Osteoblast (primary cell): ENCODE results near the gene TRIO. TPM values are rescaled to one million over a fixed set of nuclear protein-coding genes. Genes with fewer than 3 reads are reported as not detected.

ENCODE experiments used
- DNase-seq: peaks from one replicate; pipeline ENCODE4 v3.0.0; 2011; ENCODE audit warnings: low spot score, mixed read lengths; ENCODE audit not compliant: insufficient read length; ENCODE audit errors: missing footprints
- H2AFZ ChIP-seq: 2 replicates; pipeline ENCODE4 v1.6.0; 2011; ENCODE audit warnings: mild to moderate bottlenecking, low read length
- H3K27ac ChIP-seq: 2 replicates; pipeline ENCODE4 v1.5.1; 2011; ENCODE audit warnings: mild to moderate bottlenecking, low read depth, low read length, moderate library complexity
- H3K27me3 ChIP-seq: 2 replicates; pipeline ENCODE4 v1.6.0; 2012; ENCODE audit warnings: mild to moderate bottlenecking, control low read depth, inconsistent platforms, low read length, moderate library complexity; ENCODE audit not compliant: insufficient read depth
- H3K36me3 ChIP-seq: 2 replicates; pipeline ENCODE4 v1.5.1; 2011; ENCODE audit warnings: mild to moderate bottlenecking, low read length, control low read depth, moderate library complexity; ENCODE audit not compliant: insufficient read depth
- H3K4me1 ChIP-seq: 2 replicates; pipeline ENCODE4 v1.5.1; 2011; ENCODE audit warnings: mild to moderate bottlenecking, low read length, control low read depth, moderate library complexity; ENCODE audit not compliant: insufficient read depth
- H3K4me2 ChIP-seq: 2 replicates; pipeline ENCODE4 v1.6.0; 2011; ENCODE audit warnings: mild to moderate bottlenecking, low read length; ENCODE audit not compliant: insufficient read depth
- H3K4me3 ChIP-seq: fragments of 200-600 bp; sonication (generic); 3 replicates; pipeline ENCODE4 v1.5.1; 2012; ENCODE audit warnings: mild to moderate bottlenecking, low read length, inconsistent platforms; ENCODE audit not compliant: insufficient read depth
- H3K79me2 ChIP-seq: 2 replicates; pipeline ENCODE4 v1.6.0; 2012; ENCODE audit warnings: mild to moderate bottlenecking, low read length, control low read depth, inconsistent platforms; ENCODE audit not compliant: insufficient read depth
- H3K9me3 ChIP-seq: 2 replicates; pipeline ENCODE4 v1.5.1; 2011; ENCODE audit warnings: low read depth, low read length, control low read depth
- H4K20me1 ChIP-seq: 2 replicates; pipeline ENCODE4 v1.6.0; 2012; ENCODE audit warnings: mild to moderate bottlenecking, low read length, control low read depth; ENCODE audit not compliant: insufficient read depth
- CTCF ChIP-seq: IDR thresholded peaks from 2 replicates; pipeline ENCODE4 v1.5.1; 2011; ENCODE audit warnings: mild to moderate bottlenecking, low read depth, low read length, moderate library complexity; ENCODE audit errors: extremely low read depth
- total RNA-seq: library from RNA; depleted of rRNA; stranded (reverse); fragments of >200 nt; gene quantifications from 2 replicates; pipeline ENCODE4 v1.2.3, GENCODE V29; 2012

The TRIO gene
- total RNA-seq, 1 donor: 274 TPM

GRCh38 chr5:14400611-14401010, 257.5 kb downstream of the TRIO start:
- H3K4me3 ChIP-seq: no peak overlapping the region
- H3K79me2 ChIP-seq: peaks cover 32% of the 10 kb centered on the region
- peaks cover 56% of the 10 kb centered on the region for H3K36me3 ChIP-seq
- no peaks in the 10 kb centered on the region for H3K9me3 ChIP-seq
- H3K4me1 ChIP-seq: peaks cover 58% of the 10 kb centered on the region
- TF ChIP-seq CTCF: no peak
- H3K27me3 ChIP-seq: no peaks in the 10 kb centered on the region
- peak overlapping the region; percentile 60 for H3K4me2 ChIP-seq
- H3K27ac ChIP-seq: peak overlapping the region; percentile 89
- H2AFZ ChIP-seq: no peak overlapping the region
- peaks cover 9% of the 10 kb centered on the region for H4K20me1 ChIP-seq
- DNase-seq: no peak

GRCh38 chr5:14401639-14402038, 258.5 kb downstream of the TRIO start:
- Histone ChIP-seq H3K4me2 (no peak overlapping the region), H3K9me3 (no peaks in the 10 kb centered on the region), H3K27me3 (no peaks in the 10 kb centered on the region), H3K79me2 (peaks cover 32% of the 10 kb centered on the region), H3K4me1 (peaks cover 64% of the 10 kb centered on the region), H2AFZ (no peak overlapping the region), H3K4me3 (no peak overlapping the region), H3K27ac (no peak overlapping the region), H4K20me1 (peaks cover 9% of the 10 kb centered on the region), H3K36me3 (peaks cover 51% of the 10 kb centered on the region)
- no peak for DNase-seq
- no peak for TF ChIP-seq CTCF

- peaks cover 9% of the 10 kb centered on the region for H4K20me1 ChIP-seq
- no peaks in the 10 kb centered on the region for H3K27me3 ChIP-seq
Measured at GRCh38 chr5:14402424-14402823, 259.3 kb downstream of the TRIO start.

GRCh38 chr5:14404780-14405179, 261.6 kb downstream of the TRIO start:
- no peaks in the 10 kb centered on the region for H3K9me3 ChIP-seq
- peaks cover 46% of the 10 kb centered on the region for H3K4me1 ChIP-seq
- no peak overlapping the region for H3K4me3 ChIP-seq
- peaks cover 36% of the 10 kb centered on the region for H3K79me2 ChIP-seq
- peak overlapping the region; percentile 83 for H3K27ac ChIP-seq
- peaks cover 56% of the 10 kb centered on the region for H3K36me3 ChIP-seq
- no peak for TF ChIP-seq CTCF
- H3K4me2 ChIP-seq: no peak overlapping the region
- H4K20me1 ChIP-seq: peaks cover 3% of the 10 kb centered on the region
- H3K27me3 ChIP-seq: no peaks in the 10 kb centered on the region
- DNase-seq: no peak
- H2AFZ ChIP-seq: no peak overlapping the region

More at GRCh38 chr5:14402424-14402823, 259.3 kb downstream of the TRIO start:
- H3K27ac ChIP-seq: peak overlapping the region; percentile 5
- H3K4me3 ChIP-seq: no peak overlapping the region
- peaks cover 51% of the 10 kb centered on the region for H3K36me3 ChIP-seq
- TF ChIP-seq CTCF: no peak
- H3K9me3 ChIP-seq: no peaks in the 10 kb centered on the region
- H3K4me1 ChIP-seq: peaks cover 64% of the 10 kb centered on the region
- no peak for DNase-seq
- H3K79me2 ChIP-seq: peaks cover 34% of the 10 kb centered on the region
- H3K4me2 ChIP-seq: no peak overlapping the region
- H2AFZ ChIP-seq: no peak overlapping the region
